ENCODE results near the gene EYA3. TPM values are rescaled to one million over a fixed set of nuclear protein-coding genes. Genes with fewer than 3 reads are reported as not detected.

EYA3 gene
- total RNA-seq, 1 donor from 2014 or later = 15.5 TPM

GRCh38 chr1:28113242-28113572 is 24.8 kb upstream of the EYA3 start:
- no peak for DNase-seq (ENCODE audit: extremely low read depth, low read depth, low spot score)

GRCh38 chr1:28112388-28113241 is 24.2 kb upstream of the EYA3 start:
- DNase-seq (ENCODE audit: extremely low read depth, low read depth, low spot score) = no peak

DNA sequence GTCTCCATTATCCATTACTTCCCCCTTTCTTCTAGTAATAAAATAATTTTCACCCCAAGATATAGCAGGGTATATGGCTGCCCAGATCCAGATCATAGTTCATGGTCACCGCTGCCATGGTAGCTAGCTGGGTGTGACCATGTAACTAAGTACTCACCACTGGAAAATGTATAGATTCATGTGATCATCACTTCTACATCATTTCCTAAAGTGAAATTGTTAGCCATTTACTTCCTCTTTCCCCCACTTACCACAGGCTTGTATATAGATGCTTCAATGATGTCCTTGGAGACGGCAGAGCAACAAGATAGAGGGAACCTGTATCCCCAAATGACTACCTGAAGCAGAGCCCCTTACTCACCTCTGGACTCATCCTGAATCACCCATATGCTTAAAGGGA is 22.7 kb upstream of the EYA3 start:
- no peak for DNase-seq (ENCODE audit: extremely low read depth, low read depth, low spot score)

- DNase-seq (ENCODE audit: extremely low read depth, low read depth, low spot score) = no peak
Measured at GRCh38 chr1:28110555-28110954, 22.1 kb upstream of the EYA3 start.

- no peak for DNase-seq (ENCODE audit: extremely low read depth, low read depth, low spot score)
Measured at GRCh38 chr1:28109639-28110038, 21.2 kb upstream of the EYA3 start.

DNA sequence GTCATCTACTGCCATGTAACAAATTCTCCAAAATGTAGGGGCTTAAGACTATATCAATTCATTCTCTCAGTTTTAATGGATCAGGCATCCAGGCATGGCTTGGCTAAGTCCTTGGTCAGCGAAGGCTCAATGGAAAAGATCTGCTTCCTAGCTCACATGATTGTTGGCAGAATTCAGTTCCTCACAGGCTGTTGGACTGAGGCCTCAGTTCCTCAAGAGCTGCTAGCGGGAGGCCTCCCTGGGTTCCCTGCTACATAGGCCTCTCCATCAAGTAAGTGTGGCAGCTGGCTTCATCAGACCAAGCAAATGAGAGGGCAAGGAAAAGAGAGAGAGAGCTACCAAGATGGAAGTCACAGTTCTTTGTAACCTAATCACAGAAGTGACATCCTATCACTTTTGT is 19.6 kb upstream of the EYA3 start:
- no peak for DNase-seq (ENCODE audit: extremely low read depth, low read depth, low spot score)

DNA sequence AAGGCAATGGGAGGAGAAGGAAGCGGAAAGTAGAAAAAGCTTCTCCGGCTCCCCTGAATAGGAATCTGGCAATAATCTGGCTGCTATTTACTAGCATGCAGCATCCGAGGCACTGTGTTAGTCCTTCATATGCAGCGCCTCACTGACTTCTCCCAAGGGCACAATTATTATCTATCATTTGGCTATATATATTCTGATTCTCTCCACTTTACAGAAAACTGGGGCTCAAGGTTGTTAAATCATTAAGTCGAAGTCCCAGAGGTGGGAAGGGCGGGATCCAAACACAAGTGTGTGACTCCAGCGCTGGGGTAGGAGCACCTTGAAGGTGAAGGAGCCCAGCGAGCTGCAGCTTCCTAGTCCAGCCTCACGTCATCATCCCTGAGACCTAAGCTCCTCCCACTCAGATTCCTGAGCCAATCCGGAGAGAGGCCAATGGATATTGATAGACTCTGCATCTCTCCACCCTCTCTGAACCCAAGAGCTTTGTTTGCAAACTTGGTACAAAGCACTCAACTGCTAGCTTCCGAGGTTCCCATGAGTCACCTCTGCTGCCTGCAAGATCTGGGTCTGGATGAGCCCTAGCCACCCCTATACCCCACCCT is 16.6 kb upstream of the EYA3 start:
- no peak for DNase-seq (ENCODE audit: extremely low read depth, low read depth, low spot score)

DNA sequence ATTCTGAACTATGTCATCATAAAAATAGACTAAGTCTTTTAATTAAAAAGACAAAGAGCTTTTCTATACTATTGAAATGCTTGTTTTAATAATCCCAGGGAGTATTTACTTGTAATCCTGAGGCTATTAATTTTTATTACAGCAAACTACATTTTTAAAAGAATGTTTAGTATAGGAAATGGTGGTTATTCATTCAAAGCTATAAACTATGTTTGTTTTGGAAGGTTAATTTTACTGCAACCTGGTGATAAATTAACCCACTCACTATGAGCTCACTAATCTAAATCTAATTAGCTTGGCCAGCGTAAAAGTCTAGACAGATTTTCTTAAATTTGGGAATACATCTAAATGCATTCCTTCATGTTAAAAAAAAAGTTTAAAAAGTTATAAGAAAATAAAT is 13.8 kb upstream of the EYA3 start:
- no peak for DNase-seq (ENCODE audit: extremely low read depth, low read depth, low spot score)

DNA sequence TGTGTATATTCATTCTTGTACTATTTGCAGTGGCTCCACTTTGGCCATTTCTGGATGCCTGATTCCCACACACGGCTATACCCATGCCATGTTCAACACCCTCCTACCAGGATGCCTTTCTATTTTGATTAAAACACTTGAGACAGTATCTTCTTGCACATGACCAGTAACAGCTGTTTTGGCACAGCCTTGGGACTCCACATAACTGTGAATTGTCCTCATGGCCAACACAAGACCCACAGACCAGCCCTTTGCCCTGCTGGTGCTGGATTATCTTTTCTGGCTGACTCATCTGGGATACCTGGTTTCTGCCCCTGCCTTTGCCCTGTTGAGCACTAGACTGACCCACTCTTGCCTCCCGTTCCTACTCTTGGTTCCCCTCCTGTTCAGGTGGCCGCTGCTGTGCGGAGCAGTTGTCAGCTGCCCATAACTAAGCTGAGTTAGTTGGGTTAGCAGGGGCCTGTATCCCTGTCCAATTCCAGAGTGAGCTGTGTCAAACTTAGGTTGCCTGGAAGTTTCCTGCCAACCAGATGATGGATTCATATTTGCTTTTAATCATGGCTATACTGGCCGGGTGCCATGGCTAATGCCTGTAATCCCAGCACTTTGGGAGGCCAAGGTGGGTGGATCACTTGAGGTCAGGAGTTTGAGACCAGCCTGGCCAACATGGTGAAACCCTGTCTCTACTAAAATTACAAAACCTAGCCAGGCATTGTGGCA is 10.8 kb upstream of the EYA3 start:
- DNase-seq (ENCODE audit: extremely low read depth, low read depth, low spot score) = no peak

GRCh38 chr1:28097100-28097472 is 8.7 kb upstream of the EYA3 start:
- DNase-seq (ENCODE audit: extremely low read depth, low read depth, low spot score) = no peak

GRCh38 chr1:28096210-28097099 is 8.0 kb upstream of the EYA3 start:
- DNase-seq (ENCODE audit: extremely low read depth, low read depth, low spot score) = no peak

DNA sequence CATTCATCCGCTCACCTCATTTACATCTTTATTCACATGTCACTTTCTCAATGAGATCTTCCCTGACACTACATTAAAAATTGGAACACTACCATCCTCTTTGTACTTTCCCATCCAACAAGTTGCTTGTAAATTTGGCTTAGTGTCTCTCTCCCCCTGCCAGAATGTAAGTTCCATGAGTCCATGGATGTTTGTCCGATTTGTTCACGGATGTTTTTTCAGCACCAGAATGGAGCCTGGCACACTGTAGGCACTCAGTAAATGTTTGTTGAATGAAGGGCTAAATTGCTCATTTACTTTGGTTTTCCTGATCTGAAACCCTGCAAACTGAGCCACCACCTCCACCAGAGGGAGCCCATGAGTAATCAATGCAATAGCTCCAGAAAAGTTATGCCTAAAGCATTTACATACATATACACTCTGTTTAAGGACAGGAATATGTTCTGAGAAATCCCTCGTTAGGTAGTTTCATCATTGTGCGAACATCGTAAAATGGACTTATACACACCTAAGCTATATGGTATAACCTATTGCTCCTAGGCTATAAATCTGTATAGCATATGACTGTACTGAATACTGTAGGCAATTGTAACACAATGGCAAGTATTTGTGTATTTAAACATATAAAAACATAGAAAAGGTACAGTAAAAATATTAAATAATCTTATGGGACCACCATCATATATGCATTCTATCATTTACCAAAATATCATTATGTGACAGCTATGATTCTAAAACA is 2.8 kb upstream of the EYA3 start:
- peak; percentile 72 for DNase-seq (ENCODE audit: extremely low read depth, low read depth, low spot score)

DNA sequence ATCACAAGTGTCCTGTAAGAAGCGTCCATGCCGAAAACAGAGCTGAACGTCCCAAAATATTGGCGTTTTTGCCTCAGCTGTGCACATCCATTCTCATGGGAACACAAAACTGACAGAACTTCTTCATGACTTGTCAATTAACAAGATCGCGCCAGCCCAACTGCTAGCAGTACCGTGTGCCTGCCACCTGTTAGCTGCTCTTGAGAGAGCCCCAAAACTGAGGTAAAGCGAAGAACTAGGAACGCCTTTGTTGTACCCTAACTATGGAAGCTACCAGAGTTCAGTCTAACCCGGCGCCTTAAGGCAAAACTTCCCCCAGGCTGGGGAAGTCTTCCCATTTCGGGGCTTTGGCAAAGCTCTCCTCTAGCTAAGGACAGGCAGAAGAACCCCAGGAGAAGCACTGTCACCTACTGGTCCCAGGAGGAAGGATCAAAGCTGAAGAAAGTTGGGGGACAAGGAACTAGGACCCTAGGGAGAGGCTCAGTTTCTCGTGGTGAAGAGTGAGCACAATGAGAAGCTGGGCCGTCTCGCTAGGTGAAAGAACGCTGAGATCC is 719 bp downstream of the EYA3 start:
- DNase-seq (ENCODE audit: extremely low read depth, low read depth, low spot score) = no peak

DNA sequence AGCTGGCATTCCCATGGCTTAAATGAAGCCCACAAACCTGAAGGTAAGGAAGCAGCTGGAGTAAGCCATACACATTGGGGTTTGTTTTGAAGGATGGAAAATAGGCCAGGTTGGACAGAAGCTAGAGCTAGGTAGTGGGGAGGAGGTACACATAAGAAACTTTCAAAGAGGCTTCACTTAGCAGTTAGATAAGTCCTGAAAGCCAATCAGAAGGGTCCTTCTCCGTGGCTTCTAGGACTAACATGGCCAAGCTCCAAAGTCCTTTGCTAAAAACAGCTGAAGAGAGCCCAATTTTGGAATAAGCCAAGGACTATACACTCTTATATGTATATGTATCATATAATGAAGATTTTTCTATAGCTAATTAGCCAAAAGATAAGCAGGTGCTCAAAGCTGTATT is 1.8 kb downstream of the EYA3 start:
- DNase-seq (ENCODE audit: extremely low read depth, low read depth, low spot score) = no peak

GRCh38 chr1:28085129-28085528 is 3.3 kb downstream of the EYA3 start:
- DNase-seq (ENCODE audit: extremely low read depth, low read depth, low spot score) = no peak

DNA sequence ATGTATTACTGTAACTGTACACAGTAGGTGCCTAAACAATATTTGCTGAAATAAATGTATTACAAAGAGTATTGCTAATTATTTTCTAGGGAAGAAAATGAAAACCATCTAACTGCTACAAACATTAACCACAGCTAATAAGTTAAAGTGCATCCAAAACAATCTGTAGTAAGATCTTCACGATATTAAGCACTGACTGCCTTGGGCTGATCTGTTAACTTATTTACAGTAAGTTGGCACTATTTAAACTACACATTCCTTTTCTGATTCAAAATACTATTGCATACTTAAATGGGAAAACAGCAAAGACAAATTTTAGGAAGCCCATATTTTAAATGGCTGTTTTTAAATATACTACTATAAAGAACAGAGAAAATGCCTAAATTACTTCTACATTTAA is 4.5 kb downstream of the EYA3 start:
- DNase-seq (ENCODE audit: extremely low read depth, low read depth, low spot score) = no peak

DNA sequence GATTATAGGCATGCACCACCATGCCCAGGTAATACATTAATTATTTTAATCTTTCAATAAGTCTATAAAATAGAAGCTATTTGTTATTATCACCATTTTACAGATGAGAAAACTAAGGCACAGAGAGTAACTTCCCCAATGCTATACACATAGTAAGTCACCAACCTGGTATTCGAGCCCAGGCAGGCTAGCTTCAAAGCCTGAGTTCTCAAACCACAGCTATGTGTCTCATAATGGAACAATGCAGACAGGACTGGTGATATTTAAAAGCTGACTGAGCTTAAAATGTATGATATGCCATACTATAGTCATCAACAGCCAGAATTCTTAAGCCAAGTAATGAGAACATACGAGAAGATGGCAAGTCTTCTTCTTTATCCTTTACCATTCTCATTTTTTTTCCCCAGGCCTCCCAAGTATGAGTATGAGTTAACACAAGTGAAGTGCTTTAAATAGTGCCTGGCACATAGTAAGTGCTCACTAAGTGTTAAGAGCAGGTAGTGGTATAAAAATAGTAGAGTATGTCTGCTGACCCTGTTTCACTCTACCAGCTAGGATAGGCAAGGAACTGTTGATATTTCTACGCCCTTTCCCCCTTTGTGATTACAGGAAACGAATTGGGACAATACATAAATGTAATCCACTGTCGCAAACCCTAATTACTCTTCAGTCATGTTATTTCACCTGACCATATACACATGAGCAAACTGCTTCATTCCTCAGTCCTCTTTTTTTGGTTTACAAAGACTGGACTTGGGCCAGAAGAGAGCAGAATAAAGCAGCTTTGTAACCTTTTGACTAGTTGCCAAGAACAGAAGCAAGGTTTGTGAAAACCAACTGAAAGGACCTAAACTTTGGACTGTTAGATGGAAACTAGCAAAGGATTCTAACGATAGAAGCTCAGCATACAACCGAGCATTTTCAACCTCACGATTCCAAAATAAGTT is 9.5 kb downstream of the EYA3 start:
- no peak for DNase-seq (ENCODE audit: extremely low read depth, low read depth, low spot score)

DNA sequence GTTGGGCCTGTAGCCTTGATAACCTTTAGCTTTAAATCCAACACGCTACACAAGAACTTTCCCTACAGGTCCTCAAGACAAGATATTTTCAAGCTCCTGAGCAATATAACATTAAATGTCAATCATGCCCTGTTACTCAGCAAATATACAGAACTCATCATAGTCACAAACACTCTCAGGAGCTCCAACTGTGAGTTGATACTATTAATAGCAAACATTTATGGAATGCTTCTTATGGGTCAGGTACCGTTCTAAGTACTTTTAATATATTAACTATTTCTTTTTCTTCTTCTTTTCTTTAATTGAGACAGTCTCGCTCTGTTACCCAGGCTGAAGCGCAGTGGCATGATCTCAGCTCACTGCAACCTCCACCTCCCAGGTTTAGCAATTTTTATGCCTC is 10.1 kb downstream of the EYA3 start:
- DNase-seq (ENCODE audit: extremely low read depth, low read depth, low spot score) = no peak
